GM21367 (cell line): ENCODE measurements around the gene ZNF385C.

Source experiments
- ATAC-seq: cut with Tn5 transposase; IDR thresholded peaks from one replicate; pipeline ENCODE4 v1.9.1; 2021; ENCODE audit not compliant: unreplicated experiment

The ZNF385C gene

GRCh38 chr17:42078396-42079043 lies 19.8 kb downstream of the ZNF385C start:
- ATAC-seq, result no peak

GRCh38 chr17:42077755-42078154 lies 20.5 kb downstream of the ZNF385C start:
- no peak for ATAC-seq

- ATAC-seq, result no peak
Measured at GRCh38 chr17:42076797-42077559, 21.3 kb downstream of the ZNF385C start.

- no peak for ATAC-seq
Measured at GRCh38 chr17:42075789-42076188, 22.5 kb downstream of the ZNF385C start.

GRCh38 chr17:42072323-42073187 lies 25.7 kb downstream of the ZNF385C start:
- no peak for ATAC-seq

GRCh38 chr17:42071810-42072209 lies 26.5 kb downstream of the ZNF385C start:
- no peak for ATAC-seq

GRCh38 chr17:42068979-42069378 lies 29.3 kb downstream of the ZNF385C start:
- no peak for ATAC-seq

GRCh38 chr17:42067371-42068091 lies 30.7 kb downstream of the ZNF385C start:
- ATAC-seq, result no peak

GRCh38 chr17:42065201-42065600 lies 33.1 kb downstream of the ZNF385C start:
- ATAC-seq, result no peak

GRCh38 chr17:42062681-42063080 lies 35.6 kb downstream of the ZNF385C start:
- ATAC-seq, result no peak

- ATAC-seq, result no peak
Measured at GRCh38 chr17:42061646-42062487, 36.4 kb downstream of the ZNF385C start.

GRCh38 chr17:42060231-42060630 lies 38.0 kb downstream of the ZNF385C start:
- ATAC-seq, result no peak

GRCh38 chr17:42059815-42060214 lies 38.5 kb downstream of the ZNF385C start:
- no peak for ATAC-seq

- no peak for ATAC-seq
Measured at GRCh38 chr17:42058063-42058462, 40.2 kb downstream of the ZNF385C start.

- ATAC-seq, result no peak
Measured at GRCh38 chr17:42056635-42057034, 41.6 kb downstream of the ZNF385C start.

- ATAC-seq, result no peak
Measured at GRCh38 chr17:42055496-42055895, 42.8 kb downstream of the ZNF385C start.

- ATAC-seq, result no peak
Measured at GRCh38 chr17:42055027-42055426, 43.2 kb downstream of the ZNF385C start.

GRCh38 chr17:42053731-42054500 lies 44.4 kb downstream of the ZNF385C start:
- ATAC-seq, result no peak

GRCh38 chr17:42052346-42052877 lies 45.9 kb downstream of the ZNF385C start:
- no peak for ATAC-seq
